HG02943 (cell line): ENCODE data around the gene GOSR1.
"Not testable (repeated sequence)": the region's sequence is repeated elsewhere in the genome, so short reads cannot be mapped to it uniquely, and the experiment has no call there.

Experiments used
- ATAC-seq: cut with Tn5 transposase; IDR thresholded peaks from one replicate; pipeline ENCODE4 v1.9.1; 2021; ENCODE audit warnings: mild to moderate bottlenecking, low read depth, moderate library complexity; ENCODE audit not compliant: unreplicated experiment

GOSR1 gene

GRCh38 chr17:30559656-30560055 lies 82.4 kb downstream of the GOSR1 start:
- ATAC-seq = no peak

- not testable (repeated sequence) for ATAC-seq
These were observed 83.2 kb downstream of the GOSR1 start for GRCh38 chr17:30560117-30561026.

DNA sequence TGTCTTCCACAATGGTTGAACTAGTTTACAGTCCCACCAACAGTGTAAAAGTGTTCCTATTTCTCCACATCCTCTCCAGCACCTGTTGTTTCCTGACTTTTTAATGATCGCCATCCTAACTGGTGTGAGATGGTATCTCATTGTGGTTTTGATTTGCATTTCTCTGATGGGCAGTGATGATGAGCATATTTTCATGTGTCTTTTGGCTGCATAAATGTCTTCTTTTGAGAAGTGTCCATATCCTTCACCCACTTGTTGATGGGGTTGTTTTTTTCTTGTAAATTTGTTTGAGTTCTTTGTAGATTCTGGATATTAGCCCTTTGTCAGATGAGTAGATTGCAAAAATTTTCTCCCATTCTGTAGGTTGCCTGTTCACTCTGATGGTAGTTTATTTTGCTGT lies 84.6 kb downstream of the GOSR1 start:
- not testable (repeated sequence) for ATAC-seq

DNA sequence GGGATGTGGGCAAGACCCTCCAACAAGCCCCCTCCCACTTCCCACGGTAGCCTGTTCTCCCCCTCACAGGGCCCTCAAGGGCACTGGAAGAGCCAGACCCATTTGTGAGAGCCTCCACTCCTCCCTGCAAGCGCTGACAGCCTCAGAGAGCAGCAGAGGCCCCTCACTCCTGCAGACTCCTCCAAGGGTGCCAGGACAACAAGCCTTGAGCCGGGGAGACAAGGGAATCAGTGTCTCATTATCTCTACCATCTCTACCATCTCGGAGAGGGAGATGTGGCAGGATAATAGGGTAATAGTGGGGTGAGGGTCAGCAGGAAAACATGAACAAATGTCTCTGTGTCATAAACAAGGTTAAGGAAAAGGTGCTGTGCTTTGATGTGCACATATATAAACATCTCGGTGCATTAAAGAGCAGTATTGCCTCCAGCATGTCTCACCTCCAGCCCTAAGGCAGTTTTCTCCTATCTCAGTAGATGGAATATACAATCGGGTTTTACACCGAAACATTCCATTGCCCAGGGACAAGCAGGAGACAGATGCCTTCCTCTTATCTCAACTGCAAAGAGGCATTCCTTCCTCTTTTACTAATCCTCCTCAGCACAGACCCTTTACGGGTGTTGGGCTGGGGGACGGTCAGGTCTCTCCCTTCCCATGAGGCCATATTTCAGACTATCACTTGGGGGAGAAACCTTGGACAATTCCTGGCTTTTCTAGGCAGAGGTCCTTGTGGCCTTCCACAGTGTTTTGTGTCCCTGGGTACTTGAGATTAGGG lies 86.1 kb downstream of the GOSR1 start:
- ATAC-seq = not testable (repeated sequence)

DNA sequence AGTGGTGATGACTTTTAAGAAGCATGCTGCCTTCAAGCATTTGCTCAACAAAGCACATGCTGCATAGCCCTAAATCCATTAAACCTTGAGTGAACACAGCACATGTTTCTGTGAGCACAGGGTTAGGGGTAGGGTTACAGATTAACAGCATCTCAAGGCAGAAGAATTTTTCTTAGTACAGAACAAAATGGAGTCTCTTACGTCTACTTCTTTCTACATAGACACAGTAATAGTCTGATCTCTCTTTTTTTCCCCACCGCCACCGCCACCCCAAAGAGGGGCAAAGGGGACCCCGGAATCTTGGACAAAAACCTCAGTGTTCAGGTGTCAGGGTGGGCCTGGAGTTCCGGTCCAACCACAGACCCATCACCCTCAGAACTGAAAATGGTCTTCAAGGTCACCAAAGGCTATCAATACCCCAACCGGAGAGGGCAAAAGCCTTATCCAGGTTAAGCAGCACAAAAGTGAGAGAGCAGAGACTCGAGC lies 86.7 kb downstream of the GOSR1 start:
- not testable (repeated sequence) for ATAC-seq

- not testable (repeated sequence) for ATAC-seq
These were observed 87.3 kb downstream of the GOSR1 start for GRCh38 chr17:30564422-30565072.

- no peak for ATAC-seq
These were observed 88.1 kb downstream of the GOSR1 start for GRCh38 chr17:30565073-30565935.

GRCh38 chr17:30566104-30566503 lies 88.9 kb downstream of the GOSR1 start:
- ATAC-seq = not testable (repeated sequence)

DNA sequence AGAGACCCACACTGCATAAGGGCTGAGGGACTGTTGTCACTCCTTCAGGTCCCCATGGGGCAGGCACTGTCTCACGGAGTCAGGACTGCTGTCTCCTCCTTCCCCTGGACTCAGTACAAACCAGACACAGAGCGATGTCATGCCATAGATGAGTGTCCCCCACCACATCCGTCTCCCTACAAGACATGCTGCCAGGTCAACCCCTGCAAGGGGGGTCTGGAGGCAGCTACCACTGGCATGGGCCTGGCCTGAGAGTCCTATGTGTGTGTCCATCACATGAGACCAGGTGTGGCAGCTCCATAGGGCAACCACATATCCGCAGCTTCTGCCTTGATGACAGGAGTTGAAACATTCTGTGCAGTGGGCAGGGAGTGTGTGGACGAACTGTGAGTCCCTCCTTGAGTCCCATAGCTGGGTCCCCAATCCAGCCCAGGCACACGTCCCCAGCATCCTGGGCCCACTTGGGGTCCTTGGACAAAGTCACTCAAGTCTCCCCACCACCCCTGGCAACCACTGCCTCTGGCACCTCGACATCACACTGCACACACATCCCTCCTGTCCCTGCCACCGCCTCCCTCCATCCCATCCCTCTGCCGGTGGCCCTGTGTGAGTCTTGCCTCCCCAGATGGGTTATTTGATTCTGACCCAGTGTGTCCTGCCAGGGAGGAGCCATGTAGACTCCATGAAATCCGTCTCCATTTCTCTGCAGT lies 89.5 kb downstream of the GOSR1 start:
- ATAC-seq = not testable (repeated sequence)

DNA sequence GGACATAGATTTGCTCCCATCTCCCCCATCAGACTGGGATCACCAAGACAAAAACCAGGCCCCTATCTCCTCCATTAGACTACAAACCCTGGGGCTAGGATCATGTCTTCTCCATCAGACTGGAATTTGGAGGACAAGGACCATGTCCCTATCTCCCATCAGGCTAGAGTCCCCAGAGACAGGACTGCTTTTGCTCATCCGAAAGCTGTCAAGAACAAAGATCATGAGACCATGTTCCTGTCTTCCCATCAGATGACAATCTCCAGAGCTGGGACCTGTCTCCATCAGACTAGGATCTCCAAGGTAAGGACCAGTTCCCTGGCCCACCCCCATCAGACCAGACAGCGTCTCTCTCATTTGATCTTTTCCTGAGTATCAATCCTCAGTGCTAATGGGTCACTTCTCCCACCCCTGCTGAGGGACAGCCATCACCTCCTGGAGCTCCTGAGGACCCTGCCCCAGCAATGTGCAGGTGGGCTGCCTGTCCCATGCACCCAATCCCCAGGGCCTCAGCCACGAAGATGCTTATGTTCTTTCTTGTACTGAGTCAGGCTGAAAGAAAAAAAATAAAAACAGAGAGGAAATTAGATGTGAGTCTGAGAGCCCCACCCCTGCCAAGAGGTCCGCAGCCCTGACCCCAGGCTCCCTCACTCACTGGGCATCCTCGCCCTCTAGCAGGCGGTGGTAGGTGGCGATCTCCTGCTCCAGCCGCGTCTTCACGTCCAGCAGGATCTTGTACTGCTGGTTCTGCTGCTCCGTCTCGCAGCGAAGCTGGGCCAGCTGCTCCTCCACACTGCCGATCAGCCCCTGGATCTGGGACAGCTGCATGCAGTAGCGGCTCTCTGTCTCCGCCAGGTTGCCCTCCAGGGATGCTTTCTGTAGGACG lies 90.3 kb downstream of the GOSR1 start:
- no peak for ATAC-seq

- ATAC-seq = no peak
These were observed 90.9 kb downstream of the GOSR1 start for GRCh38 chr17:30568117-30568430.

- not testable (repeated sequence) for ATAC-seq
These were observed 92.4 kb downstream of the GOSR1 start for GRCh38 chr17:30569531-30570175.

GRCh38 chr17:30570191-30570590 lies 93.0 kb downstream of the GOSR1 start:
- no peak for ATAC-seq

DNA sequence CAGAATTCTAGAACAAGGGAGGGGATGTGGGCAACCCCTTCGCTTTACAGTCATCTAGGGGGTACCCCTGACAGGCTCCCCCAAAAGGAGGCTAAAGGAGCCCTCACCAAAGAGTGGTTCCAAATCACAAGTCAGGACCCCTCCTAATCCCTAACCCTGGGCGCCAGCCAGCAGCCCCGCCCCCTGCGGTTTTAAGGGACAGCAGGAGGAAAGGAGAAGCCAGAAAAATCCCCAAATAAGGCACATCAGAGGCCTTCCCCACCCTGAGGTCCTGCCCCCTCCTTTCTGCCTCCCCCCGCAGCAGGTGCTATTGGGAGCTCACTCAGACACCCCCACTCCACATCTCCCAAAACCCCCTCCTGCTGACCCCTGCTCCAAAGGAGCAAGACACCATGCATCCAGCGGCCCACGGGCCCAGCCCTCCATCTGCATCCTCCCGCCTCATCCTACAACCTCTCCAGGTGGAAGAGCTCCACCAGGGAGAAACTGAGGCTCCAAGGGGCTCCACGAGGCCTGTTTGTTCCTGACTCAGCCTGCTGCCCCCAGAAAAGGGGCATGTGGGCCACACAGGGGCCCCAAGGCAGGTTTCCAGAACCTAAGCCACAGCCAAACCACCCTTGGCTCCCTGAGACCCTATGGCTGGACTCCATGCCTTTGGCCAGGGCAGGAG lies 93.5 kb downstream of the GOSR1 start:
- no peak for ATAC-seq

DNA sequence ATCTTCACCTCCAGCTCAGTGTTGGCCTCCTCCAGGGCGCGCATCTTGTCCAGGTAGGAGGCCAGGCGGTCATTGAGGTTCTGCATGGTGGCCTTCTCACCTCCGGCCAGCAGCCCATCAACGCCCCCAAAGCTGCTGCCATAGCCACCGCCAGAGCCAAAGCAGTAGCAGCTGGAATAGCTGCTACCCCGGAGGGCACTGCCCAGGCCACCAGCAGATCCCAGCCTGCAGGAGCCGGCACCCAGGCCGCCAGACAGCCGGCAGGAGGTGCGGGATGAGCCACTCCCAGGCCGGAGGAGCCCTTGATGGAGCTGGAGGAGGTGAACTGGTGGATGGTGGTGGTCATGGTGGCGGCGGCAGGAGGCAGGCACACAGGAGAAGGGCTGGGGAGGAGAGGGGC lies 94.2 kb downstream of the GOSR1 start:
- not testable (repeated sequence) for ATAC-seq

DNA sequence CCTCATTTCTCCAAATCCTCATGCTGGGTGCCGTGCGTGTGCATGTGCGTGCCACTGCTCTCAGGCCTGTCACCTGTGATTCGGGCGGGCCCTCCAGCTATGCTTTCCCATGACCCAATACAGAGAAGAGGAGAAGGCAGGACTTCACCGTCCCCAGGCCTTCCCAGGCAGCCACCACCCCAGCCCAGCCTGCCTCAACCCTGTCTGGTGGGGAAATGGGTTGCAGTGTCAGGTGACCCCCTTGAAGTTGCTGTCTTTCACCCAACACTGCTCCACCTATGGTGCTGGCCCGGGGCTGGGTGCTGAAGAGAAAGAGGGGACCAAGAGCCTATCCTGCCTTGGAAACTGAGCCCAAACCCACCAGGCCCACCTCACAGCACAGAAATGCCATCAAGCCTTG lies 94.7 kb downstream of the GOSR1 start:
- no peak for ATAC-seq
